ENCODE measurements around the gene INHBA. TPM values are rescaled to one million over a fixed set of nuclear protein-coding genes. Genes with fewer than 3 reads are reported as not detected.
A peak's percentile ranks its signal among the peaks of the same experiment; 100 is the strongest.

INHBA gene
- total RNA-seq, 1 donor from 2014 or later = 6.5 TPM

DNA sequence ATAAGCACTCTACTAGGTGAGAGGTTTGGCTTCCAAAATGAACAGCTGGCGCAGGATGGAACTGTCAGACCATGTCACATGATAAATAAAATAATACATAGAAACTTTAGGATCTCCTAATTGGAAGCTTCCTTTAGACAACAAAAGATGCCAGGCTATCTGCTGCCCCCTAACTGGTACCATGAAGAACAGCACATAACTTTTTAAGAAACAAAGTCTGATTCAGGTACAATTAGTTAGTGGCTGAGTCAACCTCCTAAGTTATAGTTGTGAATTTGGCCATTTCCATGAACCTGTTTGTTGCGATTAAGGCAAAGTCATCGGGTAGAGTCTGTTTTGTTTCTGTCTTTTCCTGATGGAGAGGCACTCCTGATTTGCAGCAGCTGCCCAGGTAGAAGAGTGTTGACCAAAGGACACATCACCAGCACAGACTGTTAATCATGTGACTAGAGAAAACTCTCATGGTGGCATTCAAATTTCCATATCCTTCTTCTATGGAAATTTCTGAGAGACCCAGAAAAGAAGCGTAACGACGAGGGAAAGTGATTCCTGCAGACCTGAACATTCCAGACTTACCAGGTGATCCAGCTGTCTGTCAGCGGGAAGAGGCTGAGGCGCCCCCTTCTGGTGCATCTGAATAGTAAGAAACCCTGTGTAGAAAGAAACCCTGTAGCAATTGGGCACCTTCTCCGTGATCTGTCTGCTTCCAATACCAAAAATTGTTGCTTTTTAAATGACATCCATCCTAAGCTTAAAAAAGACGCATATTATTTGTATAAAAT is 8.6 kb upstream of the INHBA start:
- DNase-seq = no peak

DNA sequence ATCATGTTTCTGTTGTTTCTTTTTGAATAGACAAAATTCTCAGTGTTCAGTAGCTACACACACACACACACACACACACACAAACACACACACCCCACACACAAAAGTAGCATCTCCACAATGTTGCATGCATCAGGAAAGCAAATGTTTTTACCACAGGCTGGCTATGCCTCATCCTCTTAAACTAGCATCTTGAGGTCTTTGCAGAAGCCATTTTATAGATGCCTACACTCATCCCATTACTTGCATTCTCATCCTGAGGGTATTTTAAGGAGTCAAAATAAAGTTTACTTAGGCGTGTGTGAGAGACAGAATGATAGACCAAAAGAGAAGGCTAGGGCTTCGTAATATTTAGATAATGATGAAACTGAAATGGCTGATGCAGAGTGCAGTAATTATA is 7.9 kb upstream of the INHBA start:
- DNase-seq = no peak

DNA sequence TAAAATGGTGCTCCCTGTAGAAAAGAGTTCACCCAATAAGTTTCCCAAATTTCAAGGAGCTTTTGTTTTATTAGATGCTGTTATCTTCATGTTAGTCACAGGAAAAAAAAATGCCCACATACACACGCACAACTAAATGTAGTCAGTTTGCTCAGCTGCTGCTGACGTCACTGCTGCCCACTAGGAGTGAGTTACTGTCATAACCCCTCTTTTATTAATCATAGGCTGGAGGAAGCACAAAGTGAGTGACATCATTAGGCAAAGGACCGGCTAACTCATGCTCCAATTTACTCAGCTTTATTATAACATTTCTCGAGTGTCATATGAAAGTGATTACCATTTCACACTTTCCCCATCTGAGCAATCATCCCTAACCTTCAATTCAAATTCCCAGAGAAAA is 6.7 kb upstream of the INHBA start:
- no peak for DNase-seq

DNA sequence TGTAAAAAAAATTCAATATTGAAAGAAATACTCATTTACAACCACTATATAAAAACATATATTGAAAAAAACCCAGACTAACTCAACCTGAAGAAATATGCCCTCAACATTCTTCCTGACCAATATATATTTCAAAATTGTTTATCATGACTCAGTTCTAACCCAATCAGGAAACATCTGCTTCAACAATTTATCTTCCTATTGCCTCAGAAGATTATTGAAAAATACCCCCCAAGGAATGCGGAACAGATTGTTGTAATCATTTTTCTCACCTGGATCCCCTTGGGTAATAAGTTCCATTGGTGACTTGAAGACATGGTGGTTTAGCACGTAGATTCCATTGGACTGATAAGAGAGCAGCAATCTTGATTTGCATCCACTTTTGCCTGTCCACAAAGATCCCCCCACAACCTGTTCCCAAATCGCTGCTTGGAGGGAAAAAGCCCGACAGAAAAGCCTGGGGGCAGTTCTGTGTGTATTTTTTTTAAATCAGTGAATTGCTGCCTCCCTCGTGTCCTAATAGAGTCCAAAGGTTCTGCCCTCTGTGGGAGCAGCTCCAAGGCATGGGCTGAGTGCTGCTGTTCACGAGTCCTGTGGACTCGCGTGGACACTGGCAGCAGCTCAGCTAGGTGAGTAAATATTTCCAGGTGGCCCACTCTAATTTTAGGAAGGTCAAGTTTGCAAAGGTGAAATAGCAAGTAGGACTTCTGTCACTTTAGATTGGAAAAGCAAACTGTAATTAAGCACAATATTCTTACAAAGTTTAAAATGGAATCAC is 5.9 kb upstream of the INHBA start:
- DNase-seq = no peak

DNA sequence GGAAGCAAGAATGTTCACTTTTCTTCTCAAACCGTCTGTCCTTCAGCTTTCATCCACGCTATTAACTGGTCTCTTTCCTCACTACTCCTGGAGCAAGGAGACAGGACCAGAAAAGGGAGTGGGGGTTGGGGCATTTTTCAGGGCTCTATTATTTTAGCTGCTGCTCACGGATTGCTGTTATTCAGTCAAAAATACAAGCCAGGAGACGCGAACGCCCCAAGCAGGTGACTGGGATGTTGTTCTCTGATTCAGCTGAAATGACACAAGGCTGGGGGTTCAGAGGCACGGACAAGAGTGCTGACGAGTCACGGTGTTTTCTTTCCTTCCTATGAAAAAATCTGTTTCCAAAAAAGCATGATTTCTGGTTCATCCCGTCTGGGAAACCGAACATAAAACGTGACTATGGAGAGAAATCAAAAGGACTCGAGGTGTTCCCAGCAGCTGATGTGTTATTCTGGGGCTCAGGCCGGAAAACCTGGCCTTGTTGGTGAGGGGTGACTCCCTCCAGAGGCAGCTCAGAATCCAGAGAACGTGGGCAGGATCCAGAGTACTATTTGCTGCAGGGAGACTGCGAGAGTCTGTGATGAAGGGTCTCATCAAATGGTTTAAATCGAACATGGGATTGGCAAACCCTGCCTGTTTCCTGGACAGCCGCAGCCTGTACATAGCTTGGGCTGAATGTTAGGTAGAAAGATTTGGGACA is 3.5 kb upstream of the INHBA start:
- no peak for DNase-seq

DNA sequence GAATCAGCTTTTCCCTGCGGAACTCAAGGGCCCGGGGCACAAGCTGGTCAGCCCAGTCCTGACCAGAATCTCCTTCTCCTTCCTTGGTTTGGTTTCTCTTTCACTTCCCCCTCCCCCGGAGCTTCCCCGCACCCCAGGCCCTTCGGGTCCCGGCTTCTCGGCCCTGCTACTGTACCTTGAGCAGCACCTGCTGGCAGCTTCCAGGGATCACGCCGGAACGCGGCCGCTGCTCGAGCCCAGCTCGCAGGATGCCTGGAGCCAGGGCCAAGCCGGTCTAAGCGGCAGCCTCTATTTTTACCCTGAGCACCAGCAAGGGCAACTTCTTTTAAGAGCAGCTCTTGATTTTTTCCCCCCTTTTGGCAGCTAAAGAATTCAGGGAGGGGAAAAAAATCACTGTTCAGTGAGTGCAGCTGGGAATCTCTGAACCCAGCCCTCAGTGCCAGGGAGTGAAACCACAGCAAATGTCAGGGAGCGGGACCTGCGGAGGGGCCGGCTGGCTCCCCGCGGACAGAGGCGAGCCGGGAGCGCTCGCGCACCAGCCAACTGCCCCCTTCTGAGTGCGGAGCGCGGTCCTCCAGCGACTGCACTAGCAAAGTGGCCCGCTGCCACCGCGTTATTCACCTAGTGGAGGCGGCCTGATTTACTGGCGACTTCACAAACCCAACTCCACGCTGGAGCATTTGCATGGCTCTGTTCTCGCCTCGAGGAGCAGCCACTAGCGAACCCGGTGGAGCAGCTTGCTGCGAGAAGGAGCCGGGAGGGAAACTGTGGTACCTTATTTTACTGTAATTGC is 2.4 kb upstream of the INHBA start:
- peak; percentile 30 for DNase-seq

DNA sequence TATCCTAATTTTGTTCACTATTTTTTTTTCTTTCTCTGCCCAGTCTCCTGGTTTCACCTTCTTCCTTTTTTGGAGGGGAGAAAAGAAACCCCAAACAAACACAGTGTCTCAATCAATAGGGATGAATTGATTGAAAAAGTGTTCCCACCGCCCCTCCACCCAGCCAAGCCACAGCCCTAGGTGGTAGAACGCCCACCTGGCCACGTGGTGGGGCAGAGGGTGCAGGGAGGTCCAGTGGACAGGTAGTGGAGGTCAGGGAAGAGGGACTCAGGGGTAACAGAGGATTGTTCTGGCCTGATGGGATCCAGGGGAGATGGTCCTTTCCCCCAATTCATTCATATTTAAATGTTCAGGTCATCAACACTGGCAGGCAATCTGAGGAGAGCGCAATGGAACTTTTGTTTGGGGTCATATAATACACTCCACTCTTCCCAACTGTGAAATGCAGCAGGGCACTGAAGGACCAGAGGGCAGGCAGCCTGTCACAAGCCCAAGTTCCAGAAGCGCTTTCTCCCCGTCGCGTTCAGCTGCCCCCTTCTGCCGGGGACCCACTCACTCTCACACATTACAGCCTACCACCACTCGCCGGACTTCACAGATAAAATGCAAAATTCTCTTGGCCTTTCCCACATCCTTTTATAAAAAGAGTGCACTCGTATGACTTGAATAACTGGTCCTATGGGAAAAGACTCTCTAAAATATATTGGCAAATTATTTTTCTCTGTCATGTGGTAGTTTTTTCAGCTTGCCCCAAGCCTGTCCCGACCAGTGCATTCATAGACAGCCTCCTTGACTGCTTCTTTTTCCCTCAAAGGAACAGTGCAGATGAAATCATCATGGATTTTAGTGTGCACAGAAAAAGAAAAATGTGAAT is 1.6 kb downstream of the INHBA start:
- DNase-seq = no peak

DNA sequence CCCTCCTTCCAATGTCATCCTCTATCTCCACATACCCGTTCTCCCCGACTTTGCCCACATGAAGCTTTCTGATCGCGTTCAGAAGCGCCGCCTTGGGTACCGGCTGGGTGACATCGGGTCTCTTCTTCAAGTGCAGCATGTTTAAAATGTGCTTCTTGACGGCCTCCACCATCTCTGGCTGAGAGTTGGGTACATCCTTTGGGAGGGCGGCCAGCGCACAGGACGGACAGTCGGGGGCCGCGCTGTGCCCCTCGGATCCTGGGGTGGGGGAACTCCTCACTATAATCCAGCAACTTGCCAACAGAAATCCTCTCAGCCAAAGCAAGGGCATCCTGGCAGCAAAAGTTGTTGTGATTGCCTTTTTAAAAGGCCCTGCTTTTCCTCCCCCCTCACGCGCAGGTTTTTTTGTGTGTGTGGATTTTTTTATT is 2.8 kb downstream of the INHBA start:
- no peak for DNase-seq

DNA sequence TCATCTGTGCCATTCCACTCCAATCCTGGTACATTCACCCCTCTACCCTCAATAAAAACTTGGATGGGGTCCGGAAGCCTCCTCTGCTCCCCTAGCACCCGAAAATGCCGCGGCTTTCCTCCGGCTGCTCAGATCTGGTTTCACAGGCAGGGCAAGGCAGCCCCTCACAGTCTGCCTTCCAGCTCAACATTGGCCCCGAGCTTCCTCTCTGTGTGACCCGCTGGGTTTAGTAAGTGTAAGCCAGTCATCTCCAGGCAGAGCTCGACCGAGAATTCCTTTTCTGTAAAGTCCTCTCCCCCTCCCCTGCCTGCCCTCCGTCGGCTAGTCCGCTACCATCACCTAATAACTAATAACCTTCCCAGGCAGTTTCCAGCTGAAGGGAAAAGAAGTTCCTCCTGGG is 3.4 kb downstream of the INHBA start:
- DNase-seq = peak; percentile 6

DNA sequence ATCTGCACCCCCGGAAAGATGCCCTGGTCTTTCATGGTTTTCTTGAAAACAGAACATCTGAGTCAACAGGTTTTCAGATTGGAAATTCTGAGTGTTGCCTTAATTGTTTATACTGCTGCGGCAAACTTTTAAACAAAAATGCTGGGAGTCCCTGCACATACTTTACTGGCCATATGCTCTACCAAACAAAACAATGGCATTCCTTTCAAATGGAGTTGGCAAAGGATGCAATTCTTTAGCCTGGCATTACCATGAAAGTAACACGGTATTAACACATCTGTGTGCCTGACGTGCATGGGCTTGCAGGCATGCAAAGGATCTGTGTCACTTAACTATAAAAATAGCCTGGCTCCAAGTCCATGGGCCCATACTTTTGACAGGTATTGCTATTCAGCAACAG is 4.2 kb downstream of the INHBA start:
- DNase-seq = no peak

DNA sequence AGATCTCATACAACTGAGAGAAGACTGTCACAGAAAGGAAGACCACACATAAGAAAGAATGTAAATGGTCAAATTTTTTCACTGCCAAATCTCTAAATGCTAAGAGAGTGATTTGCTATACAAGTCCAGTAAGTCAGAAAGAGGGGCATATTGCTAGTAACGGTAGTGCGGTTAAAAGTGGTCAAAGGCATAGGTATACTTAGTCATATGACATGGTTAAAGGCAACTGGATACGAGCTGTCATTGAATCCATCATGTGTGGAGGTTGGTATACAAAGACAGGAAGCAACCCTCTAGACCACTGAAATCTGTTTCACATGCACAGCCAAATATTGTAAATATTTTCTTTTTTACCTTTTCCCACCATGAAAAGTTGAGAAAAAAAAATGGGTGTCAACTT is 4.8 kb downstream of the INHBA start:
- DNase-seq = no peak

DNA sequence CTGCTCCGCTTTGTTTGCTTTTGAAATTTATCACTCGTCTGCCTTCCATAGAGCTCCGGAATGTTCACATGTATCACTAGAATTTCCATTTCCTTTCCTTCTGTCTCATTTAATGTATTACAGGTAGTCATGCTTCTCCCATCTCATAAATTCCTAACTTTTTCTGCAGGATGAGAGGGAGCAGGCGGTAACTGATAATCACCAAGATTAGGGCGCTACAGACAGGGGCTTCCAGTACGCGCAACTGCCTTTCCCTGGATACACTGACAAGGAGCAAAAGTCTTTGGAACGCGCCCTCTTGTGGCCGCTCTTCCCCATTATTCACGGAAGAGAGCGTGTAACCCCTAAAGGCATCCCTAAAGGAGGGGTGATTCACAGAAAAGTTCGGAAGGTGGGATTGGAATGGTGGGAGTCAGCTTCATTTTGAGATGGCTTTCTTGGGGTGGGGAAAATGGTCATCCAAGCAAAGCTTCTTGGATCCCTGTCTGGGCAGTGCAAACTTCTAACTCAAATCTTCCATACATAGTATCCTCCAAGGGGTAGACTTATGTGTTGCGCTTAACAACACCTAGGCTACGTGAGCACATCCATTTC is 6.5 kb downstream of the INHBA start:
- DNase-seq = peak; percentile 84

DNA sequence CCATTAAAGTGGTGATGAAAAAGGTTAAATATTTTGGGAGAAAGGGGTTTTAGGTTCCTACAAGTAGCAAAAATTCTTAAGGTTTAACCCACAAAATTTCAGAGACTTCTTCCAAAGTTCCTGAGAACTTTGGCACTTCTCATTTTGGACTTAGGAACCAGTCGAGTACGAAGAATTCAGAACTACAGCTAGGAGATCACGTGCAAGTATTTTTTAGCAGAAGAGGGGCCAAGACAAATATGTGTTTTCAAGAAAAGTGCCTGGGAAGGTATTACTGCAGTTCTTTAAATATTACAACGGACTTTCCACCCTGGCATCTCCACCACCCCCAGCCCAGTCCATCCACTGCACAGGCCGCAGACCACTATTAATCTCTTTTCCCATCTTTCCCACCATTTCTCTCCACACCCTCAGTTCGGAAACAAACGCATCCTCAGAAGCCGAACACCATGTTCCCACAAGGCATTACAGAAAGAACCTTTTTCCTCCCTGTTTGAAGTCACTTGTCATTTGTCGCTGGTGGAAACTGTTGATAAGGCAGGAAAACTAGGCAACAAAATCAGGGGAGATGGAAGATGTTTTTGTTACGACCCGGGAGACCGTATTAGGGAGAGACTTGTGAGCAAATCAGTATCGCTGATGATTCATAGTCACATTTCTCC is 7.1 kb downstream of the INHBA start:
- no peak for DNase-seq

DNA sequence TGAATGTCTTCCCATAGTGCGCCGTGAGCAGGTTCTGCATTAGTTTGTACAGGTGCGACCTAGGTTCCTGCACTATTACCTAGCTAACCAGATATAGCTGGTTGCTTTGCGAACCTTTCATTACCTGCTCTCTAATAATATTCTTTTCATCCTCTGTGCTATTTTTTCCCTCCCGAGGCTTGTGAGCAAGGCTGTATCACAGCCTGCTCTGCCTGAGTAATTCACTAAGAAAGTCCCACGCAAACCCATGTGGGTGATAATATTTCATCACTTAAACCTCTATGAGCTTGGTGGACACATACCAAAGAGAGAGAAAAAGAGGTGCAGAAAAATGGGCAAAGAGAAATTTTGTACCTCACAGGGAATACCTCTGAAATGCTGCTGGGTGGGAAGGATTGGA is 8.4 kb downstream of the INHBA start:
- no peak for DNase-seq

DNA sequence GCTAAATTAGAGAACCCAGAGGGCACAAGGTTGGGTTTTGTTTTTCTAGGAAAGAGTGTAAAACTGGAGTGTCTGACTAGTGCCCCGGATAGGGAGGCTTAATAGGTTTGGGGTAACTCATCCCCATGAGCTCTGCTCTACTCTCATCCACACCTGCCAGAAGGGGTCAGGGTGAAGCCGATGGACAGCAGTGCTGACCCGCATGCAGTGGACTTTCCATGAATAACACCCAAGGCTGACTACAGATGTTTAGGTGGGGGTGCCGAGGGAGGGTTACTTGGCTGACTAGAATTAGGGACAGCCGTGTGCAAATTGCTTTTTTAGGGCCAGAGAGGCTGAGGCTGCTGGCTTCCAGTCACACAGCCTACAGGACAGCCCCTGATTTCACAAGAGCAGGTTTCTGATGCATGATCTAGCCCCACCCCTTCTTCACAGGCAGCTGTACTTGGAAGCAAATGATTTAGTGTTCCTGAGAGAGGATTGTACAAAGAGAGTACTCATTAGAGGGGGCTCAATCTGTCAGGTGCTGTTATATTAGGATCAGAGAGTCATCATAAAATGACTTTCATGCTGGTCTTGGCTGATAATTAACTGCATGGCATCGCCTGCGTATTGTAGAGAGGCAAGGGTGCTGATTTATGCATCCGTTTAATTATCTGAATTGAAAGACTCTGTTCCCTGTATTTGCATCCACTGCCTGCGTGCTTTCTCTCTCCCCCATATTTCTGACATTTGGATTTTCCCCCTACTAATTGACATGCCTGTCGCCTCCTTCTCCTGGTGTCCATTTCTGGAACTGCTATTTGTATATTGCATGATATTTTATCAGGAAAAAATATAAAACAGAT is 9.5 kb downstream of the INHBA start:
- peak; percentile 35 for DNase-seq

DNA sequence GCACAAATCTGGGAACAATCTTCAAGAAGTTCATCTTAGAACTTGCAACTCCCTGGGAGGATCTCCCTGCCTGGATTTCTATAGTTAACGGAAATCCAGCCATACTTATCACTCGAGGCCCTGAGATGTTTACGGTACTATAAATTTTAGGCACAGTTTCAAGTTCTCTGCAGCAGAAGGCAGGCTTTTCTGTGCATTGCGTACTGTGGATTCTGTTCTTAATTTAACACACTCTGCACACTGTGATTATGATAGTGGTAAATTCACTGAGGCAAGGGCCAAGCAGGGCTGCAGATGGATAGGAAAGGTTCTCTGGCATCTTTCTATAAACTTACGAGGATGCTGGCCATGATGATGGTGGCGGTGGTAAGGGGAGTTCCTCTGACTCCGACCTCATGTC is 10.6 kb downstream of the INHBA start:
- DNase-seq = peak; percentile 57

DNA sequence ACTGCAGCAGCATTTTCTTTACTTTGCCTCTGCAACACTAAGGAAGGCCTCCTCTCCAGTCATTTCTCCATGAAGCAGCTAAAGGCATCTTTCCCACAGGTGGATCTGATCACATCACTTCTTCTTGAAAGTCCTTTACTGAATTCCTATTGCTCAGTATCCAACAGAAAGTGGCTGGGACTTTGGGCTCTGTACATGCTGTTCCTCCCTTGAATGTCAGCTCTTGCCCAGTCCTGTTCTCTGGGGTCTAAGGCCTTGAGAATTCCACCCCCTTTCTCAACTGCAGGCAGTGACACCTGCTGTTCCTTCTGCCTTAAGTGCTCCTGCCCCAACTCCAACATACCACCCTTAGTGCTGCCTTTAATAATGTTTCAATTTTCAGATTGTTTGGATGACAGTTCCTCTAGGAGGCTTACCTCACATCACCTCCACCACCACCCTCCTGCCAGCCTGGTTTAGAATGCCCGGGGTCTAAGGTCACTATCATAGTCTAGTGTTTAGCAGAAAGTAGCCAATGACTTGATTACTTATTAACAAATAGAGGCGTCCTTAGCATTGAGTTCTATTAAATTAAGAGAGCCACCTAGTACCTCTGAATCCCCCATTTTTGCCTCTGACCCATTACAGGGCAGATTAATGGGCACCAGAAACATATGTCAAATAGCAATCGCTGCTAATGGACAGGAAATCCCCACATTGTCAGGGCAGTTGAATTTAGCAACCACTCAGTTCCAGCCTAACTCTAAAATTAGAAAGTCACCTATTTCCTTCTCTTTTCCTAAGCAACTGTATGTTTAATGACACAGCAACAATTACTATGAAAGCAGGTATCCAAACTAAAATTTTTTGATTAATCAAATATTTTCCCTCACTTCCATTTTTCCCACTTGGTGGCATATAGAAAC is 11.4 kb downstream of the INHBA start:
- no peak for DNase-seq

DNA sequence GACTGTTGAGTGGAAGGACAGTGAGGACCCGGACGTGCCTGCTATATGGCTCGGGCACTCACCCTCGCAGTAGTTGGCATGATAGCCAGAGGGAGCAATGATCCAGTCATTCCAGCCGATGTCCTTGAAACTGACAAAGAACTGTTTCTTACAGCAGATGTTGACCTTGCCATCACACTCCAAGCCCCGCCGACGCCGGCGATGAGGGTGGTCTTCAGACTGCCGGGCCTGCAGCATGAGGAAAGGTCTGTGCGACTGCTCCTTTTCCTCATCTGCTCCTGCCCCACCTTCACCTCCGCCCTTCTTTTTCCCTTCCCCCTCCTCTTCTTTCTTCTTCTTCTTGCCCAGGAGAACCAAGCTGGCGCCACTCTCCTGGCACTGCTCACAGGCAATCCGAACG is 13.1 kb downstream of the INHBA start:
- DNase-seq = no peak
